ENCODE measurements around the gene PIK3R4.

Gene PIK3R4

GRCh38 chr3:130693314-130693713 is 53.3 kb downstream of the PIK3R4 start:
- WGBS: 100% methylated on average over 1 of the region's 2 CpGs
- no peak overlapping the region for H3K4me2 ChIP-seq (ENCODE audit: low read length, poor library complexity, severe bottlenecking)
- H3K27me3 ChIP-seq (ENCODE audit: control insufficient read depth in 1 of 2, insufficient read depth in 1 of 2, low read length in 2 of 2): no peaks in the 10 kb centered on the region

GRCh38 chr3:130692455-130692854 is 54.2 kb downstream of the PIK3R4 start:
- Histone ChIP-seq H2AFZ (ENCODE audit: low read depth, low read length) (no peak overlapping the region), H3K4me1 (ENCODE audit: control insufficient read depth, insufficient read depth, low read depth, low read length) (no peaks in the 10 kb centered on the region), H2BK120ac (ENCODE audit: low read depth, low read length) (no peak overlapping the region), H3K14ac (ENCODE audit: low read length in 2 of 2) (no peak overlapping the region), H3K9me3 (ENCODE audit: control insufficient read depth, low read length) (no peaks in the 10 kb centered on the region), H2AK5ac (ENCODE audit: low read length, severe bottlenecking) (no peak overlapping the region), H4K91ac (ENCODE audit: low read length) (no peak overlapping the region), H3K27ac (ENCODE audit: low read length, poor library complexity, severe bottlenecking) (no peak overlapping the region), H4K8ac (ENCODE audit: low read length) (no peak overlapping the region), H2BK12ac (ENCODE audit: low read length in 2 of 2) (no peak overlapping the region), H3K27me3 (ENCODE audit: control insufficient read depth in 1 of 2, insufficient read depth in 1 of 2, low read length in 2 of 2) (no peaks in the 10 kb centered on the region), H3K4me2 (ENCODE audit: low read length, poor library complexity, severe bottlenecking) (no peak overlapping the region), H3K23ac (ENCODE audit: low read length in 2 of 2) (no peak overlapping the region), H3K4ac (ENCODE audit: low read depth in 1 of 2, low read length in 2 of 2) (no peak overlapping the region), H2BK15ac (ENCODE audit: low read depth, poor library complexity, severe bottlenecking) (no peak overlapping the region), H3K9ac (ENCODE audit: low read length) (no peak overlapping the region), H2BK5ac (ENCODE audit: low read depth, low read length, poor library complexity, severe bottlenecking) (no peak overlapping the region), H3K4me3 (ENCODE audit: insufficient read depth in 1 of 2, low read depth in 1 of 2, low read length in 2 of 2) (no peak overlapping the region), H3K18ac (ENCODE audit: low read depth in 1 of 2, low read length in 2 of 2) (no peak overlapping the region), H3K36me3 (ENCODE audit: control insufficient read depth in 1 of 2, insufficient read depth in 2 of 2, low read depth in 1 of 2, low read length in 2 of 2) (peaks cover 0 to 53% of the 10 kb centered on the region in 2 experiments), H3K79me1 (replicated peaks; ENCODE audit: low read length, poor library complexity, severe bottlenecking) (no peaks in the 10 kb centered on the region)
- DNase-seq: peak; percentile 3
- WGBS: no CpG with 5 or more reads among the region's 1 CpG

More at GRCh38 chr3:130693314-130693713, 53.3 kb downstream of the PIK3R4 start:
- Histone ChIP-seq H3K4me1 (ENCODE audit: control insufficient read depth, insufficient read depth, low read depth, low read length) (no peaks in the 10 kb centered on the region), H3K79me1 (replicated peaks; ENCODE audit: low read length, poor library complexity, severe bottlenecking) (no peaks in the 10 kb centered on the region), H2BK120ac (ENCODE audit: low read depth, low read length) (no peak overlapping the region), H3K4me3 (ENCODE audit: insufficient read depth in 1 of 2, low read depth in 1 of 2, low read length in 2 of 2) (no peak overlapping the region), H2BK5ac (ENCODE audit: low read depth, low read length, poor library complexity, severe bottlenecking) (no peak overlapping the region), H3K23ac (ENCODE audit: low read length in 2 of 2) (no peak overlapping the region), H3K18ac (ENCODE audit: low read depth in 1 of 2, low read length in 2 of 2) (no peak overlapping the region), H3K14ac (ENCODE audit: low read length in 2 of 2) (no peak overlapping the region), H4K91ac (ENCODE audit: low read length) (no peak overlapping the region), H3K9ac (ENCODE audit: low read length) (no peak overlapping the region), H3K4ac (ENCODE audit: low read depth in 1 of 2, low read length in 2 of 2) (no peak overlapping the region), H2AFZ (ENCODE audit: low read depth, low read length) (no peak overlapping the region), H2AK5ac (ENCODE audit: low read length, severe bottlenecking) (no peak overlapping the region), H3K27ac (ENCODE audit: low read length, poor library complexity, severe bottlenecking) (no peak overlapping the region), H3K9me3 (ENCODE audit: control insufficient read depth, low read length) (no peaks in the 10 kb centered on the region), H2BK15ac (ENCODE audit: low read depth, poor library complexity, severe bottlenecking) (no peak overlapping the region), H2BK12ac (ENCODE audit: low read length in 2 of 2) (no peak overlapping the region), H3K36me3 (ENCODE audit: control insufficient read depth in 1 of 2, insufficient read depth in 2 of 2, low read depth in 1 of 2, low read length in 2 of 2) (peaks cover 0 to 60% of the 10 kb centered on the region in 2 experiments), H4K8ac (ENCODE audit: low read length) (no peak overlapping the region)
- DNase-seq: no peak

- Histone ChIP-seq H3K4me3 (ENCODE audit: insufficient read depth in 1 of 2, low read depth in 1 of 2, low read length in 2 of 2) (no peak overlapping the region), H4K8ac (ENCODE audit: low read length) (no peak overlapping the region), H3K23ac (ENCODE audit: low read length in 2 of 2) (no peak overlapping the region), H3K4me2 (ENCODE audit: low read length, poor library complexity, severe bottlenecking) (no peak overlapping the region), H3K36me3 (ENCODE audit: control insufficient read depth in 1 of 2, insufficient read depth in 2 of 2, low read depth in 1 of 2, low read length in 2 of 2) (peaks cover 0 to 63% of the 10 kb centered on the region in 2 experiments), H3K4me1 (ENCODE audit: control insufficient read depth, insufficient read depth, low read depth, low read length) (no peaks in the 10 kb centered on the region), H2BK5ac (ENCODE audit: low read depth, low read length, poor library complexity, severe bottlenecking) (no peak overlapping the region), H2BK12ac (ENCODE audit: low read length in 2 of 2) (no peak overlapping the region), H4K91ac (ENCODE audit: low read length) (no peak overlapping the region), H2BK120ac (ENCODE audit: low read depth, low read length) (no peak overlapping the region), H3K14ac (ENCODE audit: low read length in 2 of 2) (no peak overlapping the region), H3K27ac (ENCODE audit: low read length, poor library complexity, severe bottlenecking) (no peak overlapping the region), H3K9me3 (ENCODE audit: control insufficient read depth, low read length) (no peaks in the 10 kb centered on the region), H3K4ac (ENCODE audit: low read depth in 1 of 2, low read length in 2 of 2) (no peak overlapping the region), H3K18ac (ENCODE audit: low read depth in 1 of 2, low read length in 2 of 2) (no peak overlapping the region), H2AFZ (ENCODE audit: low read depth, low read length) (no peak overlapping the region), H3K79me1 (replicated peaks; ENCODE audit: low read length, poor library complexity, severe bottlenecking) (peaks cover 2% of the 10 kb centered on the region), H3K9ac (ENCODE audit: low read length) (no peak overlapping the region), H2BK15ac (ENCODE audit: low read depth, poor library complexity, severe bottlenecking) (no peak overlapping the region), H2AK5ac (ENCODE audit: low read length, severe bottlenecking) (no peak overlapping the region), H3K27me3 (ENCODE audit: control insufficient read depth in 1 of 2, insufficient read depth in 1 of 2, low read length in 2 of 2) (no peaks in the 10 kb centered on the region)
- 100% methylated on average over 1 of the region's 3 CpGs for WGBS
- DNase-seq: no peak
Measured at GRCh38 chr3:130688697-130689470, 57.7 kb downstream of the PIK3R4 start.

GRCh38 chr3:130688015-130688688 is 58.5 kb downstream of the PIK3R4 start:
- 96% methylated on average over 3 of the region's 4 CpGs for WGBS
- Histone ChIP-seq H3K18ac (ENCODE audit: low read depth in 1 of 2, low read length in 2 of 2) (no peak overlapping the region), H3K4ac (ENCODE audit: low read depth in 1 of 2, low read length in 2 of 2) (no peak overlapping the region), H3K9ac (ENCODE audit: low read length) (no peak overlapping the region), H2AFZ (ENCODE audit: low read depth, low read length) (no peak overlapping the region), H4K91ac (ENCODE audit: low read length) (no peak overlapping the region), H2BK5ac (ENCODE audit: low read depth, low read length, poor library complexity, severe bottlenecking) (no peak overlapping the region), H3K9me3 (ENCODE audit: control insufficient read depth, low read length) (no peaks in the 10 kb centered on the region), H3K23ac (ENCODE audit: low read length in 2 of 2) (no peak overlapping the region), H3K79me1 (replicated peaks; ENCODE audit: low read length, poor library complexity, severe bottlenecking) (peaks cover 2% of the 10 kb centered on the region), H3K36me3 (ENCODE audit: control insufficient read depth in 1 of 2, insufficient read depth in 2 of 2, low read depth in 1 of 2, low read length in 2 of 2) (peaks cover 0 to 66% of the 10 kb centered on the region in 2 experiments), H2AK5ac (ENCODE audit: low read length, severe bottlenecking) (no peak overlapping the region), H3K27me3 (ENCODE audit: control insufficient read depth in 1 of 2, insufficient read depth in 1 of 2, low read length in 2 of 2) (no peaks in the 10 kb centered on the region), H3K14ac (ENCODE audit: low read length in 2 of 2) (no peak overlapping the region), H4K8ac (ENCODE audit: low read length) (no peak overlapping the region), H3K4me2 (ENCODE audit: low read length, poor library complexity, severe bottlenecking) (no peak overlapping the region), H3K27ac (ENCODE audit: low read length, poor library complexity, severe bottlenecking) (no peak overlapping the region), H3K4me3 (ENCODE audit: insufficient read depth in 1 of 2, low read depth in 1 of 2, low read length in 2 of 2) (no peak overlapping the region), H2BK12ac (ENCODE audit: low read length in 2 of 2) (no peak overlapping the region), H3K4me1 (ENCODE audit: control insufficient read depth, insufficient read depth, low read depth, low read length) (no peaks in the 10 kb centered on the region), H2BK120ac (ENCODE audit: low read depth, low read length) (no peak overlapping the region), H2BK15ac (ENCODE audit: low read depth, poor library complexity, severe bottlenecking) (no peak overlapping the region)
- DNase-seq: no peak
